ENCODE results near the gene MTRF1.

The MTRF1 gene

DNA sequence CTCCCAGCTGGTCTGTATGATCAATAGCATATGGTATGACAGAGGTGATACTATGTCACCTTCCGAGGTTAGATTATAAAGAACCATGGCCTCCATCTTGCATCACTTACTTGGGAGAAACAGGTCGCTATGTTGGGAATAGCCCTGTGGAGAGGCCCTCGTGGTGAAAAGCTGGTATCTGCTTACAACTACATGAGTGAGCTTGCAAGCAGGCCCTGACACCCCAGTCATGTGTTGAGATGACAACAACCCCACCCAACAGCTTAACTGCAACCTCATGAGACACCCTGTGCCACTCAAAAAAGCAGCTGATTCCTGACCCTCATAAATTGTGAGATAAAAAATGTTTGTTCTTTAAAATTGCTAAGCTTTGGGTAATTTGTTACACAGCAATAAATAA, 18.8 kb downstream of the MTRF1 start:
- no peak overlapping the region for H3K4me3 ChIP-seq (replicated peaks; ENCODE audit: low read depth, low read length)
- no peaks in the 10 kb centered on the region for H3K27me3 ChIP-seq (replicated peaks; ENCODE audit: control insufficient read depth, insufficient read depth, low read length)
- TF ChIP-seq, protein P1, sequence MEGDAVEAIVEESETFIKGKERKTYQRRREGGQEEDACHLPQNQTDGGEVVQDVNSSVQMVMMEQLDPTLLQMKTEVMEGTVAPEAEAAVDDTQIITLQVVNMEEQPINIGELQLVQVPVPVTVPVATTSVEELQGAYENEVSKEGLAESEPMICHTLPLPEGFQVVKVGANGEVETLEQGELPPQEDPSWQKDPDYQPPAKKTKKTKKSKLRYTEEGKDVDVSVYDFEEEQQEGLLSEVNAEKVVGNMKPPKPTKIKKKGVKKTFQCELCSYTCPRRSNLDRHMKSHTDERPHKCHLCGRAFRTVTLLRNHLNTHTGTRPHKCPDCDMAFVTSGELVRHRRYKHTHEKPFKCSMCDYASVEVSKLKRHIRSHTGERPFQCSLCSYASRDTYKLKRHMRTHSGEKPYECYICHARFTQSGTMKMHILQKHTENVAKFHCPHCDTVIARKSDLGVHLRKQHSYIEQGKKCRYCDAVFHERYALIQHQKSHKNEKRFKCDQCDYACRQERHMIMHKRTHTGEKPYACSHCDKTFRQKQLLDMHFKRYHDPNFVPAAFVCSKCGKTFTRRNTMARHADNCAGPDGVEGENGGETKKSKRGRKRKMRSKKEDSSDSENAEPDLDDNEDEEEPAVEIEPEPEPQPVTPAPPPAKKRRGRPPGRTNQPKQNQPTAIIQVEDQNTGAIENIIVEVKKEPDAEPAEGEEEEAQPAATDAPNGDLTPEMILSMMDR (IDR thresholded peaks at IDR 0.05; ENCODE audit: insufficient read depth, low read length, poor library complexity, severe bottlenecking): no peak
- peaks cover 7% of the 10 kb centered on the region for H3K36me3 ChIP-seq (ENCODE audit: control insufficient read depth, insufficient read depth, low read length)
- no peak for DNase-seq (ENCODE audit: extremely low read depth, insufficient read length)

DNA sequence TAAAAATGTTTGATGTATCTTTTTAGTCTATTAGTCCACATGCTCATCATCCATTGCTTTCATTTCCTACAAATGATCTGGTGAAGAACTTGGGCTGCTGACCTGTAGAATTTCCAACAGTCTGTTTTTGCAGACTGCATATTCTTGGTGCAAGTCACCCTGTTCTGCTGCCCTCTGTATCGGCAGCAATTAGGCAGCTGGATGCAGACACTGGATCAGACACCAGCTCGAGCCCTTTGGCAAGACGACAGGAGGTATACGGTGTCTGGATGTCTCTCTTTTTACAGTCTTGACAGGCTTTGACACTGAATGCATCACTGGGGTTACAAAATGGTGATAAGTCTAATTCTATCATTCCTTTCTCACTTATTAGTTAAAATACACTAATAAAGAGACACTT, 21.8 kb downstream of the MTRF1 start:
- H3K4me3 ChIP-seq (replicated peaks; ENCODE audit: low read depth, low read length): no peak overlapping the region
- no peaks in the 10 kb centered on the region for H3K27me3 ChIP-seq (replicated peaks; ENCODE audit: control insufficient read depth, insufficient read depth, low read length)
- TF ChIP-seq, protein P1 (IDR thresholded peaks at IDR 0.05; ENCODE audit: insufficient read depth, low read length, poor library complexity, severe bottlenecking): no peak
- DNase-seq (ENCODE audit: extremely low read depth, insufficient read length): no peak
- H3K36me3 ChIP-seq (ENCODE audit: control insufficient read depth, insufficient read depth, low read length): no peaks in the 10 kb centered on the region; the same call in none of the 2 replicates

DNA sequence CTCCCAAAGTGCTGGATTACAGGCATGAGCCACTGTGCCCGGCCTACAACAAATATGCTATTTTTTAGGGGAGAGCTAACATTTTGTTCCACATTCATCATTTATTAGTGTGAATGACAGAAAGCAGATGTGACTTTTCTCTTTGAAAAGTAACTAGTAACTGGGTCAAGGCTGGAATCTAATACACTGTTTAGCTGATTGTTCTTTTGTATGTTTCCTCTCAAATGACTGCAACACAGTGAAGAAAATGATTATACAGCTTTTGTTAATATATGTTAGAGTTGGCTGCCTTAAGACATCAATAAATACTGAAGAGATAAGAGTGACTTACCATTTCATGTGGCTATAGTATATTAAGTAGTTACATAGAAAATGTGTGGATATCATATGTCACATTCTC, 27.0 kb downstream of the MTRF1 start:
- no peak for DNase-seq (ENCODE audit: extremely low read depth, insufficient read length)
- Histone ChIP-seq H3K4me3 (replicated peaks; ENCODE audit: low read depth, low read length) (no peak overlapping the region), H3K27me3 (replicated peaks; ENCODE audit: control insufficient read depth, insufficient read depth, low read length) (no peaks in the 10 kb centered on the region), H3K36me3 (ENCODE audit: control insufficient read depth, insufficient read depth, low read length) (no peaks in the 10 kb centered on the region)
- TF ChIP-seq, protein P1 (IDR thresholded peaks at IDR 0.05; ENCODE audit: insufficient read depth, low read length, poor library complexity, severe bottlenecking): no peak

DNA sequence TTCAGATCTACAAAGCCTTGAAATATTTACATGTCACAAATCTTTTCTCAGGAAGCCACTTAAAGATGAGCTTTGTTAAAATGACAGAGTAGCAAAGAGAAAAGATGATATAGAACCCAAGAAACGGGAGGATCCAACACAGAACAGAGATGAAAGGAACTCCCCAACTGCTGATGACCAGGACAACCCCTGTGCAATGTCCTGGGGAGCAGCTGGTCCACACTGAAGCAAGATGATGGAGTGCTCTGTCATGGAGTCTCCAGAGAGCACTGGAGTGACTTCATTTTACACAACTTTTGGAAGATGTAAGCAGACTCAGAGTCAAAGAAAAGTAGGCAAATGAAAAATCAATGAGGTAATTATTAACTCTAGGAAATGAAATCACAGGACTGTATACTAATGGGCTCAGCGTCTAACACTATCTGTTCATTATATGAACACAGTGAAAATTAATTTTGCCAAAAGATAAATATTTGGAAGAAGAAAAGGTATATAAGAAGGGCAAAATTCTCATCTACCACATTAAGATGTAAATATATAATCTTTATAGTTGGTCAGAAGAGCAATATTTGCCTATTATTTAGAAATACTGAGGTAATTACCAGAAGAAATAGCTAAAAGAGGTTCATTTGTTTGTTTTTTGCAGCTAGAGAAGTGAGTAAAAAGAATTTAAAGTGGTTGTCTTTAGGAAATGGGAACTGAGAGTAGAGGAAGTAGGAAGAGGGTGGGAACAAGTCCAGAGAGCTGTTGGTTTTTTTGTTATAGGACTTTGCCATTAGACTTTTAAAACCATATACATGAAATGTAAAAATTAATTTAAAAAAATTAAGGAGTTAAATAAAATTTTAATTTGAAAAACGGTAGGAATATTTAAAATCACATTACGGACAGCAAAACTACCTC, 30.5 kb downstream of the MTRF1 start:
- TF ChIP-seq, protein P1 (IDR thresholded peaks at IDR 0.05; ENCODE audit: insufficient read depth, low read length, poor library complexity, severe bottlenecking): no peak
- DNase-seq (ENCODE audit: extremely low read depth, insufficient read length): no peak
- H3K4me3 ChIP-seq (replicated peaks; ENCODE audit: low read depth, low read length): no peak overlapping the region
- no peaks in the 10 kb centered on the region; the same call in 1 of the 2 replicates for H3K36me3 ChIP-seq (ENCODE audit: control insufficient read depth, insufficient read depth, low read length)
- no peaks in the 10 kb centered on the region for H3K27me3 ChIP-seq (replicated peaks; ENCODE audit: control insufficient read depth, insufficient read depth, low read length)

DNA sequence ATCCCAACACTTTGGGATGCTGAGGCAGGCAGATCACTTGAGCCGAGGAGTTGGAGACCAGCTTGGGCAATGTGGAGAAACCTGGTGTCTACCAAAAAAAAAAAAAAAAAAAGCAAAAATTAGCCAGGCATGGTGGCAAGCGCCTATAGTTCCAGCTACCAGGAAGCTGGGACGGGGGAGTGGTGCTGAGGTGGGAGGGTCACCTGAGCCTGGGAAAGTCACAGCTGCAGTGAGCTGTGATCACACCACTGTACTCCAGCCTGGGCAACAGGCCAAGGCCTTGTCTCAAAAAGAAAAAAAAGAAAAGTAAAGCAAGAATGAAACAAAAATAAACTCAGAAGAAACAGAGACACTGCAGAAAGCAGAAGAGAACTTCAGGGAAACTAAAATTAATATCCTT, 31.6 kb downstream of the MTRF1 start:
- H3K36me3 ChIP-seq (ENCODE audit: control insufficient read depth, insufficient read depth, low read length): no peaks in the 10 kb centered on the region; the same call in 1 of the 2 replicates
- no peaks in the 10 kb centered on the region for H3K27me3 ChIP-seq (replicated peaks; ENCODE audit: control insufficient read depth, insufficient read depth, low read length)
- TF ChIP-seq, protein P1 (IDR thresholded peaks at IDR 0.05; ENCODE audit: insufficient read depth, low read length, poor library complexity, severe bottlenecking): no peak
- DNase-seq (ENCODE audit: extremely low read depth, insufficient read length): no peak
- H3K4me3 ChIP-seq (replicated peaks; ENCODE audit: low read depth, low read length): no peak overlapping the region

All from GM06990 (cell line).